ENCODE measurements around the gene PCDHGA6.
"Not testable (repeated sequence)": the region's sequence is repeated elsewhere in the genome, so short reads cannot be mapped to it uniquely, and the experiment has no call there.

PCDHGA6 gene

GRCh38 chr5:141345327-141345726, 28.4 kb upstream of the PCDHGA6 start:
- Histone ChIP-seq H3K4me1 (ENCODE audit: control insufficient read depth, low read depth, low read length) (no peaks in the 10 kb centered on the region), H3K23ac (ENCODE audit: low read length) (no peak overlapping the region), H3K79me1 (ENCODE audit: low read length) (no peaks in the 10 kb centered on the region), H3K4ac (ENCODE audit: low read depth, low read length) (no peak overlapping the region), H3K36me3 (ENCODE audit: control insufficient read depth, insufficient read depth, low read length) (no peaks in the 10 kb centered on the region), H3K4me3 (ENCODE audit: low read length) (no peak overlapping the region), H2BK120ac (ENCODE audit: low read depth, low read length) (no peak overlapping the region), H3K56ac (ENCODE audit: low read length) (no peak overlapping the region), H3K4me2 (ENCODE audit: low read length) (no peak overlapping the region), H3K18ac (ENCODE audit: low read length) (no peak overlapping the region), H4K8ac (ENCODE audit: low read depth, low read length) (no peak overlapping the region), H3K9ac (ENCODE audit: low read length) (no peak overlapping the region), H2BK5ac (ENCODE audit: low read length) (no peak overlapping the region), H3K79me2 (ENCODE audit: control insufficient read depth, insufficient read depth, low read length) (no peaks in the 10 kb centered on the region), H3K27me3 (ENCODE audit: insufficient read depth, low read length, poor library complexity) (no peaks in the 10 kb centered on the region), H4K5ac (ENCODE audit: low read length) (no peak overlapping the region), H2AK5ac (ENCODE audit: low read length) (no peak overlapping the region), H2BK15ac (replicated peaks; ENCODE audit: low read depth) (no peak overlapping the region), H3K27ac (ENCODE audit: low read depth, low read length) (no peak overlapping the region)
- no CpG with 5 or more reads among the region's 20 CpGs for WGBS (ENCODE audit: extremely low coverage, insufficient coverage, low lambda C conversion rate)
- no peak for DNase-seq

- not testable (repeated sequence) for H3K4me1 ChIP-seq (ENCODE audit: control insufficient read depth, low read depth, low read length); H3K27me3 ChIP-seq (ENCODE audit: insufficient read depth, low read length, poor library complexity); H4K5ac ChIP-seq (ENCODE audit: low read length); H3K23ac ChIP-seq (ENCODE audit: low read length); H3K79me2 ChIP-seq (ENCODE audit: control insufficient read depth, insufficient read depth, low read length); H2BK120ac ChIP-seq (ENCODE audit: low read depth, low read length); H3K27ac ChIP-seq (ENCODE audit: low read depth, low read length); H2BK5ac ChIP-seq (ENCODE audit: low read length); H4K8ac ChIP-seq (ENCODE audit: low read depth, low read length); H3K4me2 ChIP-seq (ENCODE audit: low read length); H3K36me3 ChIP-seq (ENCODE audit: control insufficient read depth, insufficient read depth, low read length); H3K56ac ChIP-seq (ENCODE audit: low read length); DNase-seq; H3K4me3 ChIP-seq (ENCODE audit: low read length); H3K4ac ChIP-seq (ENCODE audit: low read depth, low read length); H2AK5ac ChIP-seq (ENCODE audit: low read length); H3K79me1 ChIP-seq (ENCODE audit: low read length); H2BK15ac ChIP-seq (replicated peaks; ENCODE audit: low read depth); H3K9ac ChIP-seq (ENCODE audit: low read length); H3K18ac ChIP-seq (ENCODE audit: low read length)
- no CpG with 5 or more reads among the region's 35 CpGs for WGBS (ENCODE audit: extremely low coverage, insufficient coverage, low lambda C conversion rate)
These were observed 27.7 kb upstream of the PCDHGA6 start for GRCh38 chr5:141346017-141346416.

- H2BK120ac ChIP-seq (ENCODE audit: low read depth, low read length) = no peak within 1 kb of the TSS
- H3K27ac ChIP-seq (ENCODE audit: low read depth, low read length) = no peak within 1 kb of the TSS
- H3K27me3 ChIP-seq (ENCODE audit: insufficient read depth, low read length, poor library complexity) = no peaks in the 10 kb centered on the region
- peak; percentile 85 for DNase-seq
- no peak within 1 kb of the TSS for H2BK5ac ChIP-seq (ENCODE audit: low read length)
- no peak within 1 kb of the TSS for H3K9ac ChIP-seq (ENCODE audit: low read length)
- no peak within 1 kb of the TSS for H3K18ac ChIP-seq (ENCODE audit: low read length)
- 100% methylated on average over 6 of the region's 29 CpGs for WGBS (ENCODE audit: extremely low coverage, insufficient coverage, low lambda C conversion rate)
- no peak within 1 kb of the TSS for H2BK15ac ChIP-seq (replicated peaks; ENCODE audit: low read depth)
- H3K4ac ChIP-seq (ENCODE audit: low read depth, low read length) = no peak within 1 kb of the TSS
- no peaks in the 10 kb centered on the region for H3K36me3 ChIP-seq (ENCODE audit: control insufficient read depth, insufficient read depth, low read length)
- H3K4me3 ChIP-seq (ENCODE audit: low read length) = no peak within 1 kb of the TSS
- no peak within 1 kb of the TSS for H3K23ac ChIP-seq (ENCODE audit: low read length)
- no peak within 1 kb of the TSS for H4K8ac ChIP-seq (ENCODE audit: low read depth, low read length)
- no peak within 1 kb of the TSS for H4K5ac ChIP-seq (ENCODE audit: low read length)
- H2AK5ac ChIP-seq (ENCODE audit: low read length) = no peak within 1 kb of the TSS
- no peaks in the 10 kb centered on the region for H3K79me2 ChIP-seq (ENCODE audit: control insufficient read depth, insufficient read depth, low read length)
- peak within 1 kb of the TSS; percentile 17 for H3K56ac ChIP-seq (ENCODE audit: low read length)
- H3K79me1 ChIP-seq (ENCODE audit: low read length) = no peaks in the 10 kb centered on the region
- no peaks in the 10 kb centered on the region for H3K4me1 ChIP-seq (ENCODE audit: control insufficient read depth, low read depth, low read length)
- H3K4me2 ChIP-seq (ENCODE audit: low read length) = no peak within 1 kb of the TSS
These were observed 23.6 kb upstream of the PCDHGA6 start, which contains the start of gene PCDHGB1 for GRCh38 chr5:141349917-141350619. Gene PCDHGB1, plus strand, starts transcription at chr5:141350099. Its CDS starts 162 bp downstream, at chr5:141350261.

GRCh38 chr5:141351591-141351990, 22.1 kb upstream of the PCDHGA6 start:
- Histone ChIP-seq H3K9ac (ENCODE audit: low read length) (no peak overlapping the region), H3K4me2 (ENCODE audit: low read length) (no peak overlapping the region), H2AK5ac (ENCODE audit: low read length) (no peak overlapping the region), H3K27me3 (ENCODE audit: insufficient read depth, low read length, poor library complexity) (no peaks in the 10 kb centered on the region), H4K5ac (ENCODE audit: low read length) (no peak overlapping the region), H3K56ac (ENCODE audit: low read length) (no peak overlapping the region), H2BK15ac (replicated peaks; ENCODE audit: low read depth) (no peak overlapping the region), H3K23ac (ENCODE audit: low read length) (no peak overlapping the region), H4K8ac (ENCODE audit: low read depth, low read length) (no peak overlapping the region), H3K4me3 (ENCODE audit: low read length) (no peak overlapping the region), H3K27ac (ENCODE audit: low read depth, low read length) (no peak overlapping the region), H3K18ac (ENCODE audit: low read length) (no peak overlapping the region), H2BK5ac (ENCODE audit: low read length) (no peak overlapping the region), H3K79me1 (ENCODE audit: low read length) (no peaks in the 10 kb centered on the region), H3K36me3 (ENCODE audit: control insufficient read depth, insufficient read depth, low read length) (no peaks in the 10 kb centered on the region), H3K4ac (ENCODE audit: low read depth, low read length) (no peak overlapping the region), H2BK120ac (ENCODE audit: low read depth, low read length) (no peak overlapping the region), H3K4me1 (ENCODE audit: control insufficient read depth, low read depth, low read length) (no peaks in the 10 kb centered on the region), H3K79me2 (ENCODE audit: control insufficient read depth, insufficient read depth, low read length) (no peaks in the 10 kb centered on the region)
- no CpG with 5 or more reads among the region's 36 CpGs for WGBS (ENCODE audit: extremely low coverage, insufficient coverage, low lambda C conversion rate)
- DNase-seq = no peak

GRCh38 chr5:141354900-141355469, 18.7 kb upstream of the PCDHGA6 start, which contains the start of gene PCDHGA4:
Gene PCDHGA4, plus strand, starts transcription at chr5:141355021. Its CDS starts 87 bp downstream, at chr5:141355108.
- Histone ChIP-seq H3K23ac (ENCODE audit: low read length) (no peak within 1 kb of the TSS), H3K18ac (ENCODE audit: low read length) (no peak within 1 kb of the TSS), H2BK5ac (ENCODE audit: low read length) (no peak within 1 kb of the TSS), H4K8ac (ENCODE audit: low read depth, low read length) (no peak within 1 kb of the TSS), H3K56ac (ENCODE audit: low read length) (no peak within 1 kb of the TSS), H2BK120ac (ENCODE audit: low read depth, low read length) (no peak within 1 kb of the TSS), H4K5ac (ENCODE audit: low read length) (no peak within 1 kb of the TSS), H3K4me2 (ENCODE audit: low read length) (no peak within 1 kb of the TSS), H3K27me3 (ENCODE audit: insufficient read depth, low read length, poor library complexity) (no peaks in the 10 kb centered on the region), H3K79me1 (ENCODE audit: low read length) (no peaks in the 10 kb centered on the region), H3K4me1 (ENCODE audit: control insufficient read depth, low read depth, low read length) (no peaks in the 10 kb centered on the region), H3K4me3 (ENCODE audit: low read length) (no peak within 1 kb of the TSS), H3K4ac (ENCODE audit: low read depth, low read length) (no peak within 1 kb of the TSS), H2AK5ac (ENCODE audit: low read length) (no peak within 1 kb of the TSS), H3K9ac (ENCODE audit: low read length) (no peak within 1 kb of the TSS), H2BK15ac (replicated peaks; ENCODE audit: low read depth) (no peak within 1 kb of the TSS), H3K36me3 (ENCODE audit: control insufficient read depth, insufficient read depth, low read length) (no peaks in the 10 kb centered on the region), H3K27ac (ENCODE audit: low read depth, low read length) (no peak within 1 kb of the TSS), H3K79me2 (ENCODE audit: control insufficient read depth, insufficient read depth, low read length) (no peaks in the 10 kb centered on the region)
- no peak for DNase-seq
- no CpG with 5 or more reads among the region's 29 CpGs for WGBS (ENCODE audit: extremely low coverage, insufficient coverage, low lambda C conversion rate)

All from mesendoderm (in vitro differentiated cells).